Left renal cortex interstitium (tissue), 4 donors: Measurements from ENCODE around the gene C22orf31. TPM values are rescaled to one million over a fixed set of nuclear protein-coding genes. Genes with fewer than 3 reads are reported as not detected.

Experiments used
- polyA plus RNA-seq, 4 donors: library from polyadenylated mRNA; unstranded; fragments of 120-200 nt; gene quantifications; one replicate each; pipeline ENCODE4 v1.2.1, GENCODE V29; 2013; ENCODE audit not compliant: insufficient read length in 4 of 4

C22orf31 gene
- polyA plus RNA-seq, 4 donors, result 1.2 to 1.5 (median 1.4) TPM

Other genes starting within 250 kb of the C22orf31 start
- gene ZNRF3, start 178.3 kb downstream of the C22orf31 start, polyA plus RNA-seq, result 10 to 100 TPM; 25.9 to 31.7 (median 30.2) TPM
- gene KREMEN1, start 11.2 kb upstream of the C22orf31 start, polyA plus RNA-seq, result 10 to 100 TPM; 23.5 to 24.9 (median 24.6) TPM
- 100 to 1,000 TPM in 2 of 4 donors, 10 to 100 TPM in 2; 63.6 to 119 (median 99.3) TPM for gene EMID1, start 144.1 kb upstream of the C22orf31 start, polyA plus RNA-seq
- gene RHBDD3, start 206.2 kb upstream of the C22orf31 start, polyA plus RNA-seq, result 10 to 100 TPM; 22.2 to 45.4 (median 36.0) TPM
- gene EWSR1, start 206.4 kb upstream of the C22orf31 start, polyA plus RNA-seq, result 100 to 1,000 TPM; 274 to 396 (median 339) TPM
- 10 to 100 TPM in 2 of 4 donors, 1 to 10 TPM in 2; 5.4 to 11.4 (median 8.5) TPM for gene GAS2L1, start 244.8 kb upstream of the C22orf31 start, polyA plus RNA-seq